Lung (tissue), 4 donors: ENCODE results near the gene SPATA7. TPM values are rescaled to one million over a fixed set of nuclear protein-coding genes. Genes with fewer than 3 reads are reported as not detected.

ENCODE experiments used
- polyA plus RNA-seq, 2 donors: library from polyadenylated mRNA; stranded (reverse); fragments of 200-250 nt; gene quantifications; one replicate each; pipeline ENCODE4 v1.2.1, GENCODE V29; 2013
- total RNA-seq, 2 donors: library from RNA; depleted of rRNA in 1 of 2; stranded (reverse); fragments of >200 nt in 1 of 2; gene quantifications; one replicate each; pipeline ENCODE4 v1.2.1, GENCODE V29; 2014 to 2021
- donor health status: Bipolar disorder and iron deficiency.
- donor health status: healthy.
- donor health status: DM: yes; HTN: yes; CAD: no.

The SPATA7 gene
- total and polyA plus RNA-seq, 4 donors: 4.3 to 34.0 (median 9.7) TPM

Other genes with a start within 250 kb of the SPATA7 start
- gene KCNK10, start 62.4 kb upstream of the SPATA7 start, total RNA-seq: not detected
- gene KCNK10, start 62.4 kb upstream of the SPATA7 start, polyA plus RNA-seq: under 1 TPM in 1 of 2 donors, not detected in 1; 0.01 TPM
- 10 to 100 TPM; 31.6 to 39.3 TPM for gene PTPN21, start 169.3 kb downstream of the SPATA7 start, total RNA-seq
- gene PTPN21, start 169.3 kb downstream of the SPATA7 start, polyA plus RNA-seq: 1 to 10 TPM; 8.2 to 8.7 TPM
- 10 to 100 TPM; 46.9 to 79.7 TPM for gene ZC3H14, start 177.4 kb downstream of the SPATA7 start, total RNA-seq
- gene ZC3H14, start 177.4 kb downstream of the SPATA7 start, polyA plus RNA-seq: 10 to 100 TPM; 21.9 to 25.8 TPM